HepG2 (cell line): ENCODE measurements around the gene IGHMBP2. TPM values are rescaled to one million over a fixed set of nuclear protein-coding genes. Genes with fewer than 3 reads are reported as not detected.

Source experiments
- ATAC-seq: fragments of 200-7000 bp; cut with Tn5 transposase; 3 replicates; pipeline ENCODE4 v1.9.1; 2020; ENCODE audit warnings: mild to moderate bottlenecking, moderate library complexity
- BruUV-seq: library from RNA; stranded (reverse); fragments of 400-500 nt; replicated peaks from 2 replicates; lab custom pipeline; 2021; lab: Mats Ljungman, UMichigan
- CTCF ChIA-PET: fragments of 300-600 bp; formaldehyde crosslinking; extraction: SDS; loops from one replicate; lab custom pipeline; 2021; ENCODE audit warnings: low total read pairs, inconsistent platforms, low intra/inter-chr PET ratio; lab: Yijun Ruan, JAX
- POLR2A ChIA-PET: fragments of 350-600 bp; sonication (Branson Sonifier 250); formaldehyde crosslinking; loops from one replicate; lab custom pipeline; 2020; ENCODE audit warnings: antibody characterized with exemption, inconsistent platforms; lab: Yijun Ruan, JAX
- DNase-seq: peaks from one replicate; pipeline ENCODE4 v3.0.0-alpha.2; 2015; ENCODE audit warnings: low spot score
- FAIRE-seq: peaks from 3 replicates; lab custom pipeline; 2011; peaks lifted over from hg19 to GRCh38; lab: Jason Lieb, UNC
- H2AFZ ChIP-seq: one replicate; pipeline ENCODE4 v1.6.1; 2011; ENCODE audit warnings: low read length, inconsistent platforms
- H3K27ac ChIP-seq: fragments of 300-600 bp; 3 replicates; pipeline ENCODE4 v1.8.0; 2011; ENCODE audit warnings: mixed run types, mild to moderate bottlenecking, mixed read lengths, low read length, inconsistent platforms; ENCODE audit not compliant: insufficient read depth; ENCODE audit errors: extremely low read length
- H3K27me3 ChIP-seq, 2 experiments: fragments of 200-600 bp in 1 of 2; 2 replicates in 1 of 2; 3 replicates in 1 of 2; pipeline versions ENCODE4 v1.6.0 to v1.8.0; 2011; ENCODE audit warnings: low read length in 2 of 2, mild to moderate bottlenecking in 2 of 2, moderate library complexity in 2 of 2, inconsistent platforms in 1 of 2; ENCODE audit not compliant: insufficient read depth in 2 of 2, control insufficient read depth in 1 of 2
- H3K36me3 ChIP-seq, 2 experiments: fragments of 200-600 bp in 1 of 2; replicated peaks in 1 of 2; 2 replicates in 1 of 2; 3 replicates in 1 of 2; pipeline versions ENCODE4 v1.5.1 to v1.8.0; 2011; ENCODE audit warnings: low read length in 2 of 2, inconsistent platforms in 1 of 2; ENCODE audit not compliant: insufficient read depth in 2 of 2, control insufficient read depth in 1 of 2
- H3K4me1 ChIP-seq: 2 replicates; pipeline ENCODE4 v1.5.1; 2012; ENCODE audit warnings: low read length, inconsistent platforms; ENCODE audit not compliant: insufficient read depth
- H3K4me2 ChIP-seq: 2 replicates; pipeline ENCODE4 v1.6.0; 2011; ENCODE audit warnings: low read depth, low read length, inconsistent platforms
- H3K4me3 ChIP-seq, 3 experiments: fragments of 200-600 bp in 1 of 3; sonication (generic), shearing (Covaris generic) in 1 of 3; replicated peaks in 1 of 3; 2 replicates each; pipeline ENCODE4 v1.5.1; 2011 to 2016; ENCODE audit warnings: low read length in 3 of 3, inconsistent platforms in 2 of 3, low read depth in 2 of 3, mild to moderate bottlenecking in 2 of 3, control low read depth in 1 of 3, mixed read lengths in 1 of 3; ENCODE audit not compliant: insufficient read depth in 1 of 3
- H3K79me2 ChIP-seq: one replicate; pipeline ENCODE4 v1.6.1; 2011; ENCODE audit warnings: low read length, inconsistent platforms; ENCODE audit not compliant: insufficient read depth
- H3K9ac ChIP-seq: 2 replicates; pipeline ENCODE4 v1.6.0; 2011; ENCODE audit warnings: mild to moderate bottlenecking, low read depth, low read length, inconsistent platforms; ENCODE audit not compliant: insufficient read depth
- H3K9me3 ChIP-seq: 2 replicates; pipeline ENCODE4 v1.5.1; 2012; ENCODE audit warnings: mild to moderate bottlenecking, low read length
- H4K20me1 ChIP-seq: 2 replicates; pipeline ENCODE4 v1.6.0; 2011; ENCODE audit warnings: inconsistent platforms, mild to moderate bottlenecking, low read length, moderate library complexity; ENCODE audit not compliant: insufficient read depth
- FOXM1 ChIP-seq: sonication (generic); formaldehyde crosslinking; IDR thresholded peaks from 2 replicates; pipeline ENCODE4 v1.5.0; 2020; ENCODE audit warnings: missing genetic modification reagents
- RNF219 ChIP-seq: sonication (generic); formaldehyde crosslinking; IDR thresholded peaks from 2 replicates; pipeline ENCODE4 v1.5.0; 2020; ENCODE audit warnings: mild to moderate bottlenecking, missing genetic modification reagents
- ZBTB33 ChIP-seq: sonication (generic); formaldehyde crosslinking; IDR thresholded peaks from 2 replicates; pipeline ENCODE4 v1.4.0; 2020; ENCODE audit warnings: missing genetic modification reagents
- ZBTB38 ChIP-seq: sonication (generic); formaldehyde crosslinking; IDR thresholded peaks from 2 replicates; pipeline ENCODE4 v1.5.1; 2020; ENCODE audit warnings: mild to moderate bottlenecking, missing genetic modification reagents
- WGBS: methylation state at CpG from one replicate; pipeline ENCODE4 v1.1.6; 2017; ENCODE audit warnings: low lambda C conversion rate; 5-methylcytosine and 5-hydroxymethylcytosine counted together
- in situ Hi-C: cut with HindIII; loops from 2 replicates; pipeline ENCODE4 v1.10.0; 2017; ENCODE audit warnings: low pct_unique_long_range_greater_than_20kb; ENCODE audit not compliant: extremely low pct_ligation_motif_present
- intact Hi-C: fragments of 100-400 bp; cut with micrococcal nuclease; formaldehyde crosslinking; loops from one replicate; pipeline ENCODE4 v1.10.0; 2022; ENCODE audit not compliant: unreplicated experiment
- polyA plus RNA-seq, 8 experiments: library from polyadenylated mRNA; depleted of rRNA in 3 of 8; stranded (reverse) in 7 of 8; unstranded in 1 of 8; fragments of >200 nt; fragmentation: Illumina TruSeq in 4 of 8; extraction: Trizol in 4 of 8; gene quantifications; 2 replicates each; pipeline versions ENCODE4 v1.2.1 to v1.2.3, GENCODE V29; 2011 to 2016; ENCODE audit warnings: low read depth in 4 of 8, missing spikeins in 1 of 8, mixed read lengths in 1 of 8; ENCODE audit not compliant: insufficient read depth in 1 of 8
- total RNA-seq, 5 experiments: library from RNA; depleted of rRNA; stranded (reverse); fragments of >200 nt; fragmentation: Illumina TruSeq; extraction: Trizol; gene quantifications; 2 replicates each; pipeline ENCODE4 v1.2.3, GENCODE V29; 2016; ENCODE audit warnings: low read depth in 1 of 5

The IGHMBP2 gene
- total and polyA plus RNA-seq, 2 of the 13 experiments (the other 11 are each of a cell fraction or from before 2014, with no cell fraction given), result 8.9 to 9.9 TPM

- Histone ChIP-seq H3K9me3 (no peaks in the 10 kb centered on the region), H4K20me1 (no peaks in the 10 kb centered on the region), H3K79me2 (peaks cover 54% of the 10 kb centered on the region), H3K4me2 (peak overlapping the region; percentile 76), H3K36me3 (peaks cover 9 to 32% of the 10 kb centered on the region in 2 experiments), H3K27me3 (peaks cover 0 to 3% of the 10 kb centered on the region in 2 experiments; a peak in 1 of 5 replicates), H3K4me1 (peaks cover 32% of the 10 kb centered on the region), H3K9ac (peak overlapping the region; percentile 95; the same call in 1 of the 2 replicates), H2AFZ (no peak overlapping the region), H3K4me3 (peak overlapping the region; percentile 71 to 95 (median 83)), H3K27ac (no peak overlapping the region)
- ATAC-seq, result no peak
- TF ChIP-seq ZBTB38 (CRISPR knock-in tag) (peak; percentile 87), RNF219 (no peak), FOXM1 (CRISPR knock-in tag) (no peak), ZBTB33 (peak; percentile 65; the same call in 1 of the 2 replicates)
- FAIRE-seq, result no peak
- 83% methylated on average over 21 of the region's 23 CpGs for WGBS
- intact Hi-C loops (no loop called here), in situ Hi-C loops (no loop called here)
- CTCF ChIA-PET, result no interaction called here
- POLR2A ChIA-PET, result interaction anchor here (1.7 kb wide), 1 partner anchor 49 kb away, joined by 3 read pairs; no protein-coding TSS in a partner anchor
- no peak for DNase-seq
- no TSS peak for BruUV-seq
These were observed 2.0 kb downstream of the IGHMBP2 start for GRCh38 chr11:68905421-68906360.
